Muscle of arm (tissue), 12 donors: ENCODE data around the gene AKAP5. TPM values are rescaled to one million over a fixed set of nuclear protein-coding genes. Genes with fewer than 3 reads are reported as not detected.

Experiments used
- polyA plus RNA-seq, 12 donors: library from polyadenylated mRNA; unstranded; fragments of 120-200 nt; gene quantifications; one replicate each; pipeline ENCODE4 v1.2.1, GENCODE V29; 2013; ENCODE audit not compliant: insufficient read length in 12 of 12

Gene AKAP5
- polyA plus RNA-seq, 12 donors: 0.29 to 1.5 (median 0.61) TPM; not detected in 1

Other genes starting within 250 kb of the AKAP5 start
- gene ESR2, start 171.1 kb upstream of the AKAP5 start, polyA plus RNA-seq: 1 to 10 TPM in 1 of 12 donors, under 1 TPM in 9, not detected in 2; 0.20 to 1.2 (median 0.41) TPM
- 10 to 100 TPM in 11 of 12 donors, not detected in 1; 43.3 to 56.6 (median 48.7) TPM for gene MTHFD1, start 77.1 kb upstream of the AKAP5 start, polyA plus RNA-seq
- 10 to 100 TPM in 3 of 12 donors, 1 to 10 TPM in 8, not detected in 1; 5.6 to 16.7 (median 8.6) TPM for gene ZBTB25, start 38.3 kb downstream of the AKAP5 start, polyA plus RNA-seq
- 10 to 100 TPM in 11 of 12 donors, not detected in 1; 23.9 to 61.7 (median 36.9) TPM for gene ZBTB1, start 39.3 kb downstream of the AKAP5 start, polyA plus RNA-seq
- 1 to 10 TPM in 11 of 12 donors, not detected in 1; 3.0 to 8.8 (median 6.0) TPM for gene HSPA2, start 75.2 kb downstream of the AKAP5 start, polyA plus RNA-seq
- under 1 TPM in 8 of 12 donors, not detected in 4; 0.24 to 0.73 (median 0.39) TPM for gene PPP1R36, start 84.5 kb downstream of the AKAP5 start, polyA plus RNA-seq
- gene PLEKHG3, start 238.9 kb downstream of the AKAP5 start, polyA plus RNA-seq: 10 to 100 TPM in 11 of 12 donors, not detected in 1; 17.7 to 58.0 (median 21.5) TPM